Loucy (cell line): ENCODE measurements around the gene KIF24.

Experiments used
- H2AFZ ChIP-seq: fragments of 200-600 bp; sonication (generic); 2 replicates; pipeline ENCODE4 v1.6.0; 2016; ENCODE audit warnings: antibody characterized with exemption, mild to moderate bottlenecking, low read length, moderate library complexity
- H3F3A ChIP-seq: fragments of 200-600 bp; 2 replicates; pipeline ENCODE4 v1.6.0; 2016; ENCODE audit warnings: antibody characterized with exemption, low read depth, mild to moderate bottlenecking
- H3K27me3 ChIP-seq: fragments of 200-600 bp; sonication (generic); 2 replicates; pipeline ENCODE4 v1.6.1; 2014; ENCODE audit warnings: low read length, mild to moderate bottlenecking; ENCODE audit not compliant: insufficient read depth, poor library complexity, severe bottlenecking
- H3K36me3 ChIP-seq: fragments of 200-600 bp; sonication (generic); 2 replicates; pipeline ENCODE4 v1.6.1; 2016; ENCODE audit warnings: low read length; ENCODE audit not compliant: insufficient read depth
- H3K4me1 ChIP-seq: fragments of 200-600 bp; sonication (generic); 2 replicates; pipeline ENCODE4 v1.5.1; 2014; ENCODE audit warnings: low read length, mild to moderate bottlenecking; ENCODE audit not compliant: insufficient read depth, poor library complexity, severe bottlenecking
- H3K4me2 ChIP-seq: fragments of 200-600 bp; sonication (generic); 2 replicates; pipeline ENCODE4 v1.6.0; 2014; ENCODE audit warnings: antibody characterized with exemption, low read length, low read depth, mild to moderate bottlenecking; ENCODE audit not compliant: poor library complexity, severe bottlenecking
- H3K4me3 ChIP-seq: fragments of 200-600 bp; sonication (generic); 2 replicates; pipeline ENCODE4 v1.5.1; 2014; ENCODE audit warnings: low read length, mild to moderate bottlenecking, mixed read lengths; ENCODE audit not compliant: poor library complexity, severe bottlenecking
- H3K79me2 ChIP-seq: fragments of 200-600 bp; sonication (generic); 2 replicates; pipeline ENCODE4 v1.6.1; 2014; ENCODE audit warnings: low read length; ENCODE audit not compliant: insufficient read depth
- H3K9ac ChIP-seq: fragments of 200-600 bp; sonication (generic); 2 replicates; pipeline ENCODE4 v1.6.0; 2014; ENCODE audit warnings: mild to moderate bottlenecking, low read depth, low read length, moderate library complexity; ENCODE audit not compliant: poor library complexity, severe bottlenecking
- H3K9me2 ChIP-seq: fragments of 200-600 bp; sonication (generic); replicated peaks from 2 replicates; pipeline ENCODE4 v1.6.1; 2016; ENCODE audit warnings: low read depth, low read length, mixed read lengths
- H3K9me3 ChIP-seq: fragments of 200-600 bp; sonication (generic); 2 replicates; pipeline ENCODE4 v1.6.1; 2014; ENCODE audit warnings: mild to moderate bottlenecking, antibody characterized with exemption, low read length, low read depth; ENCODE audit not compliant: insufficient read depth
- H4K20me1 ChIP-seq: fragments of 200-600 bp; sonication (generic); 2 replicates; pipeline ENCODE4 v1.6.0; 2014; ENCODE audit warnings: antibody characterized with exemption, low read length, mild to moderate bottlenecking; ENCODE audit not compliant: insufficient read depth, poor library complexity, severe bottlenecking
- EZH2phosphoT487 ChIP-seq: fragments of 200-600 bp; IDR thresholded peaks from 2 replicates; pipeline ENCODE4 v1.6.1; 2018; ENCODE audit warnings: antibody characterized with exemption, mild to moderate bottlenecking, moderate library complexity, borderline replicate concordance
- TF ChIP-seq, protein P1 (sequence below): fragments of 200-600 bp; sonication (generic); conservative IDR thresholded peaks from 2 replicates; pipeline ENCODE4 v1.5.1; 2014; ENCODE audit warnings: mild to moderate bottlenecking, antibody characterized with exemption, low read length

The KIF24 gene

DNA sequence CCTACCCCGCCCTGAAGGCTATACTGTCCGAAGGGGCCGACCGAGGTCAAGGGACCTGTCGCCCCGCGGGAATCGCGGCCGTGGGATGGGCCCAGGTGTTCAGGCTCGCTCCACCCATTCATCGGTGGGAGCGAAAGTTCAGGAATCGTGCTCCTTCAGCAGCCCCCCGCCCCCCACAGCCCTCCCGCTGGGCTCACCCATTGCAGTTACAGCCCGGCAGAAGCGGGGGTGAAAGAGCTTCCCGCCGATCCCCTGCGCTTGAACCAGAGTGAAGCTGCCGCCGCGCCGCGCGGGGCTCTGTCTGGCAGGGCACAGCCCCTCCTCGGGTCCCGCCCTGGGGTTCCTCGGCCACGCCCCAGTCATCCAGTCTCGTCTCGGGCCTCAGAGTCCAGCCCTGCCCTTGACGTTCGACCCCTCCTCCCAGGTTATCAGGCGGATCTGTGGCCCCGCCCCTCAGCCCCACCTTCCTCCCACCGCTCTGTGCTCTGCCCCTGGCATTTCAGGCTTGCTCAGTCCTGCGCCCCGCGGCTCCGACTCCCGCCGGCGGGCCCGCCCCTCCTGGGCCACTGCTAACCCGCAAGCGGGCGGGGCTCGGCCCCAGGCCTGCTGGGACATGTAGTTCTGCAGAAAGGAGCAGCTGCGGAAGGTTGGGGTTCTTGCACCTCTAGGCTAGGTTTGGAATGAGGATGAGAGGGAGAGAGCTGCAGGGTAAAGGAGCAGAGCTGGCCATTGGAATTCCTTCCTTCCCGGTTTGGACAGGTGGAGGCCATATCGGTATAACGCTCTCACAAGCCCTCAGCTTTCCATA, 47.7 kb upstream of the KIF24 start, which contains the start of gene MYORG:
TSS of gene MYORG (minus strand) at position 303 of the 808 bp plus-strand sequence. CDS start 3,955 bp downstream, outside the sequence.
- Histone ChIP-seq H3K79me2 (no peaks in the 10 kb centered on the region), H3K4me1 (peaks cover 25% of the 10 kb centered on the region), H4K20me1 (no peaks in the 10 kb centered on the region), H3K9me3 (no peaks in the 10 kb centered on the region), H3K4me2 (peak within 1 kb of the TSS; percentile 81), H2AFZ (peak within 1 kb of the TSS; percentile 93), H3K27me3 (no peaks in the 10 kb centered on the region), H3K9me2 (no peaks in the 10 kb centered on the region), H3F3A (no peaks in the 10 kb centered on the region), H3K9ac (peak within 1 kb of the TSS; percentile 85), H3K36me3 (no peaks in the 10 kb centered on the region), H3K4me3 (peak within 1 kb of the TSS; percentile 86)
- TF ChIP-seq, protein P1, sequence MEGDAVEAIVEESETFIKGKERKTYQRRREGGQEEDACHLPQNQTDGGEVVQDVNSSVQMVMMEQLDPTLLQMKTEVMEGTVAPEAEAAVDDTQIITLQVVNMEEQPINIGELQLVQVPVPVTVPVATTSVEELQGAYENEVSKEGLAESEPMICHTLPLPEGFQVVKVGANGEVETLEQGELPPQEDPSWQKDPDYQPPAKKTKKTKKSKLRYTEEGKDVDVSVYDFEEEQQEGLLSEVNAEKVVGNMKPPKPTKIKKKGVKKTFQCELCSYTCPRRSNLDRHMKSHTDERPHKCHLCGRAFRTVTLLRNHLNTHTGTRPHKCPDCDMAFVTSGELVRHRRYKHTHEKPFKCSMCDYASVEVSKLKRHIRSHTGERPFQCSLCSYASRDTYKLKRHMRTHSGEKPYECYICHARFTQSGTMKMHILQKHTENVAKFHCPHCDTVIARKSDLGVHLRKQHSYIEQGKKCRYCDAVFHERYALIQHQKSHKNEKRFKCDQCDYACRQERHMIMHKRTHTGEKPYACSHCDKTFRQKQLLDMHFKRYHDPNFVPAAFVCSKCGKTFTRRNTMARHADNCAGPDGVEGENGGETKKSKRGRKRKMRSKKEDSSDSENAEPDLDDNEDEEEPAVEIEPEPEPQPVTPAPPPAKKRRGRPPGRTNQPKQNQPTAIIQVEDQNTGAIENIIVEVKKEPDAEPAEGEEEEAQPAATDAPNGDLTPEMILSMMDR: no peak
- no peak for TF ChIP-seq EZH2phosphoT487

- Histone ChIP-seq H3F3A (no peaks in the 10 kb centered on the region), H3K9me3 (no peaks in the 10 kb centered on the region), H2AFZ (peak overlapping the region; percentile 93), H3K79me2 (no peaks in the 10 kb centered on the region), H3K4me1 (peaks cover 25% of the 10 kb centered on the region), H3K9me2 (no peaks in the 10 kb centered on the region), H3K36me3 (no peaks in the 10 kb centered on the region), H3K27me3 (no peaks in the 10 kb centered on the region), H3K4me2 (peak overlapping the region; percentile 81), H3K4me3 (peak overlapping the region; percentile 86), H3K9ac (peak overlapping the region; percentile 85), H4K20me1 (no peaks in the 10 kb centered on the region)
- TF ChIP-seq, protein P1: peak; percentile 43
- TF ChIP-seq EZH2phosphoT487: no peak
Observed at GRCh38 chr9:34375901-34376595, 47.0 kb upstream of the KIF24 start.

- Histone ChIP-seq H3K4me1 (peaks cover 20% of the 10 kb centered on the region), H3K9me2 (no peaks in the 10 kb centered on the region), H3K79me2 (no peaks in the 10 kb centered on the region), H3K36me3 (no peaks in the 10 kb centered on the region), H3K4me3 (peak overlapping the region; percentile 86), H3F3A (no peaks in the 10 kb centered on the region), H3K9me3 (no peaks in the 10 kb centered on the region), H3K9ac (peak overlapping the region; percentile 85), H4K20me1 (no peaks in the 10 kb centered on the region), H2AFZ (no peak overlapping the region), H3K27me3 (no peaks in the 10 kb centered on the region), H3K4me2 (peak overlapping the region; percentile 81)
- TF ChIP-seq EZH2phosphoT487: no peak
- TF ChIP-seq, protein P1: peak; percentile 38; the same call in 1 of the 2 replicates
Observed at GRCh38 chr9:34374905-34375552, 46.0 kb upstream of the KIF24 start.
